ENCODE measurements around the gene MYH9. TPM values are rescaled to one million over a fixed set of nuclear protein-coding genes. Genes with fewer than 3 reads are reported as not detected.
A peak's percentile ranks its signal among the peaks of the same experiment; 100 is the strongest.

MYH9 gene
- total and polyA plus RNA-seq, 2 experiments from 2014 or later, result 58.4 to 233 TPM

DNA sequence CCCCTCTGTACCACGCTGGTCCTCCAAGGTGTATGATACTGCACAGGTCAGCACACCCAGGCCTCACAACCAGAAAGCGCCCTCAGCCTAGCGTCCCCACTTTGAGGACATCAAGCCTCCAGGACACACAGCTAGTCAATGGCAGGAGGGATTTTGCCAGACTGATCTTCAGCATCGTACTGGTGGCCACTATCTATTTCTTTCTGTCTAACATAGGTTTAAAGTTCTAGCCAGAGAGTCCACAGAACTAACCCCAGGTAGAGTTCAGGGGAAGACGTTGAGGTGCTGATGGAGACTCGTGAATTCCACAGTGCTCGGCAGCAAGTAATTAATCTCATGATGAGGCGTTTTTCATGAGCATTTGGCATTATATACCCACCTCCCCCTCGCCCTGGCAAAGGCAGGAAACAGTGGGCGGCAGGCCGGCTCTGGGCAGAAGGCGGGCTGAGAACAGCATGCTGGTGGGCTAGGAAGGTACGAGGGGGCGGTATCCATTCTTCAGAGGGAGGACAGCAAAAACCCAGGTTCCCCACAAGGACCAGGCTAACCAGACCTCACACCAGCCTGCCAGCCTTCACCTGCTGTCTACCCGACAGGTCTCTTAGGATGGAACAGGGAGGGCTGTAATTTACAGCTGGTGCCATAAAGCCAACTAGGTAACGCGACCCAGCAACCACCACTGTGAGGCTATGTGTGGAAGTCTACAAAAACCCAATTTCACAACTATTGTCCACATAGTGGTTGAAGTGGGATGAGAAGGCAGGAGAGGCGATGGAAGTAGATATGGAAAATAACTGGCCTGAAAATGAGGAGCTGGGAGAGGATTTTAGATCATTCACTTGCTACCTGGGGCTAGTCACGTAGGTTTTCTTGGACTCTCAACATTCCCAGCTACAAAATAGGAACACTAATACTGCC, 18.5 kb downstream of the MYH9 start:
- H2AFZ ChIP-seq, result no peak overlapping the region
- Mint-ChIP-seq H3K27ac (peak overlapping the region; percentile 95), H3K4me1 (peaks cover 85% of the 10 kb centered on the region), H3K9me3 (no peaks in the 10 kb centered on the region), H3K4me3 (peak overlapping the region; percentile 40; the same call in 1 of the 3 replicates), H3K36me3 (ENCODE audit: low read depth) (peaks cover 18% of the 10 kb centered on the region), H3K27me3 (ENCODE audit: insufficient read depth, low read depth, poor library complexity) (peaks cover 17% of the 10 kb centered on the region)
- DNase-seq (ENCODE audit: low spot score) (no peak), ATAC-seq (peak; percentile 11)
- H4K20me1 ChIP-seq (replicated peaks; ENCODE audit: insufficient read depth), result peaks cover 37% of the 10 kb centered on the region; the same call in 1 of the 2 replicates
- peak overlapping the region; percentile 68 for H3K4me2 ChIP-seq
- H3K27me3 ChIP-seq (ENCODE audit: insufficient read depth), result no peaks in the 10 kb centered on the region
- peak overlapping the region; percentile 98 for H3K27ac ChIP-seq (ENCODE audit: low read depth)
- peaks cover 94% of the 10 kb centered on the region for H3K4me1 ChIP-seq (ENCODE audit: insufficient read depth)
- H3K36me3 ChIP-seq (ENCODE audit: insufficient read depth), result 0 out of 2 replicates have a peak, but pooled peaks cover 5% of the 10 kb centered on the region
- H3K79me2 ChIP-seq (replicated peaks; ENCODE audit: insufficient read depth), result peaks cover 95% of the 10 kb centered on the region
- peak overlapping the region; percentile 36; the same call in 1 of the 2 replicates for H3K4me3 ChIP-seq
- H3K9me2 ChIP-seq (ENCODE audit: insufficient read depth), result no peaks in the 10 kb centered on the region
- H3F3A ChIP-seq (replicated peaks; ENCODE audit: low read depth), result peaks cover 31% of the 10 kb centered on the region
- TF ChIP-seq, protein P1, sequence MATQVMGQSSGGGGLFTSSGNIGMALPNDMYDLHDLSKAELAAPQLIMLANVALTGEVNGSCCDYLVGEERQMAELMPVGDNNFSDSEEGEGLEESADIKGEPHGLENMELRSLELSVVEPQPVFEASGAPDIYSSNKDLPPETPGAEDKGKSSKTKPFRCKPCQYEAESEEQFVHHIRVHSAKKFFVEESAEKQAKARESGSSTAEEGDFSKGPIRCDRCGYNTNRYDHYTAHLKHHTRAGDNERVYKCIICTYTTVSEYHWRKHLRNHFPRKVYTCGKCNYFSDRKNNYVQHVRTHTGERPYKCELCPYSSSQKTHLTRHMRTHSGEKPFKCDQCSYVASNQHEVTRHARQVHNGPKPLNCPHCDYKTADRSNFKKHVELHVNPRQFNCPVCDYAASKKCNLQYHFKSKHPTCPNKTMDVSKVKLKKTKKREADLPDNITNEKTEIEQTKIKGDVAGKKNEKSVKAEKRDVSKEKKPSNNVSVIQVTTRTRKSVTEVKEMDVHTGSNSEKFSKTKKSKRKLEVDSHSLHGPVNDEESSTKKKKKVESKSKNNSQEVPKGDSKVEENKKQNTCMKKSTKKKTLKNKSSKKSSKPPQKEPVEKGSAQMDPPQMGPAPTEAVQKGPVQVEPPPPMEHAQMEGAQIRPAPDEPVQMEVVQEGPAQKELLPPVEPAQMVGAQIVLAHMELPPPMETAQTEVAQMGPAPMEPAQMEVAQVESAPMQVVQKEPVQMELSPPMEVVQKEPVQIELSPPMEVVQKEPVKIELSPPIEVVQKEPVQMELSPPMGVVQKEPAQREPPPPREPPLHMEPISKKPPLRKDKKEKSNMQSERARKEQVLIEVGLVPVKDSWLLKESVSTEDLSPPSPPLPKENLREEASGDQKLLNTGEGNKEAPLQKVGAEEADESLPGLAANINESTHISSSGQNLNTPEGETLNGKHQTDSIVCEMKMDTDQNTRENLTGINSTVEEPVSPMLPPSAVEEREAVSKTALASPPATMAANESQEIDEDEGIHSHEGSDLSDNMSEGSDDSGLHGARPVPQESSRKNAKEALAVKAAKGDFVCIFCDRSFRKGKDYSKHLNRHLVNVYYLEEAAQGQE (IDR thresholded peaks at IDR 0.05; ENCODE audit: unreplicated experiment), result no peak
- TF ChIP-seq POLR2AphosphoS5 (IDR thresholded peaks at IDR 0.05; ENCODE audit: low read depth) (no peak), ZNF331 (CRISPR knock-in tag; IDR thresholded peaks at IDR 0.05; ENCODE audit: low read depth) (no peak), NANOG (IDR thresholded peaks at IDR 0.05; ENCODE audit: borderline replicate concordance) (no peak), EZH2phosphoT487 (IDR thresholded peaks at IDR 0.05; ENCODE audit: unreplicated experiment) (no peak)
- TF ChIP-seq, protein P2, sequence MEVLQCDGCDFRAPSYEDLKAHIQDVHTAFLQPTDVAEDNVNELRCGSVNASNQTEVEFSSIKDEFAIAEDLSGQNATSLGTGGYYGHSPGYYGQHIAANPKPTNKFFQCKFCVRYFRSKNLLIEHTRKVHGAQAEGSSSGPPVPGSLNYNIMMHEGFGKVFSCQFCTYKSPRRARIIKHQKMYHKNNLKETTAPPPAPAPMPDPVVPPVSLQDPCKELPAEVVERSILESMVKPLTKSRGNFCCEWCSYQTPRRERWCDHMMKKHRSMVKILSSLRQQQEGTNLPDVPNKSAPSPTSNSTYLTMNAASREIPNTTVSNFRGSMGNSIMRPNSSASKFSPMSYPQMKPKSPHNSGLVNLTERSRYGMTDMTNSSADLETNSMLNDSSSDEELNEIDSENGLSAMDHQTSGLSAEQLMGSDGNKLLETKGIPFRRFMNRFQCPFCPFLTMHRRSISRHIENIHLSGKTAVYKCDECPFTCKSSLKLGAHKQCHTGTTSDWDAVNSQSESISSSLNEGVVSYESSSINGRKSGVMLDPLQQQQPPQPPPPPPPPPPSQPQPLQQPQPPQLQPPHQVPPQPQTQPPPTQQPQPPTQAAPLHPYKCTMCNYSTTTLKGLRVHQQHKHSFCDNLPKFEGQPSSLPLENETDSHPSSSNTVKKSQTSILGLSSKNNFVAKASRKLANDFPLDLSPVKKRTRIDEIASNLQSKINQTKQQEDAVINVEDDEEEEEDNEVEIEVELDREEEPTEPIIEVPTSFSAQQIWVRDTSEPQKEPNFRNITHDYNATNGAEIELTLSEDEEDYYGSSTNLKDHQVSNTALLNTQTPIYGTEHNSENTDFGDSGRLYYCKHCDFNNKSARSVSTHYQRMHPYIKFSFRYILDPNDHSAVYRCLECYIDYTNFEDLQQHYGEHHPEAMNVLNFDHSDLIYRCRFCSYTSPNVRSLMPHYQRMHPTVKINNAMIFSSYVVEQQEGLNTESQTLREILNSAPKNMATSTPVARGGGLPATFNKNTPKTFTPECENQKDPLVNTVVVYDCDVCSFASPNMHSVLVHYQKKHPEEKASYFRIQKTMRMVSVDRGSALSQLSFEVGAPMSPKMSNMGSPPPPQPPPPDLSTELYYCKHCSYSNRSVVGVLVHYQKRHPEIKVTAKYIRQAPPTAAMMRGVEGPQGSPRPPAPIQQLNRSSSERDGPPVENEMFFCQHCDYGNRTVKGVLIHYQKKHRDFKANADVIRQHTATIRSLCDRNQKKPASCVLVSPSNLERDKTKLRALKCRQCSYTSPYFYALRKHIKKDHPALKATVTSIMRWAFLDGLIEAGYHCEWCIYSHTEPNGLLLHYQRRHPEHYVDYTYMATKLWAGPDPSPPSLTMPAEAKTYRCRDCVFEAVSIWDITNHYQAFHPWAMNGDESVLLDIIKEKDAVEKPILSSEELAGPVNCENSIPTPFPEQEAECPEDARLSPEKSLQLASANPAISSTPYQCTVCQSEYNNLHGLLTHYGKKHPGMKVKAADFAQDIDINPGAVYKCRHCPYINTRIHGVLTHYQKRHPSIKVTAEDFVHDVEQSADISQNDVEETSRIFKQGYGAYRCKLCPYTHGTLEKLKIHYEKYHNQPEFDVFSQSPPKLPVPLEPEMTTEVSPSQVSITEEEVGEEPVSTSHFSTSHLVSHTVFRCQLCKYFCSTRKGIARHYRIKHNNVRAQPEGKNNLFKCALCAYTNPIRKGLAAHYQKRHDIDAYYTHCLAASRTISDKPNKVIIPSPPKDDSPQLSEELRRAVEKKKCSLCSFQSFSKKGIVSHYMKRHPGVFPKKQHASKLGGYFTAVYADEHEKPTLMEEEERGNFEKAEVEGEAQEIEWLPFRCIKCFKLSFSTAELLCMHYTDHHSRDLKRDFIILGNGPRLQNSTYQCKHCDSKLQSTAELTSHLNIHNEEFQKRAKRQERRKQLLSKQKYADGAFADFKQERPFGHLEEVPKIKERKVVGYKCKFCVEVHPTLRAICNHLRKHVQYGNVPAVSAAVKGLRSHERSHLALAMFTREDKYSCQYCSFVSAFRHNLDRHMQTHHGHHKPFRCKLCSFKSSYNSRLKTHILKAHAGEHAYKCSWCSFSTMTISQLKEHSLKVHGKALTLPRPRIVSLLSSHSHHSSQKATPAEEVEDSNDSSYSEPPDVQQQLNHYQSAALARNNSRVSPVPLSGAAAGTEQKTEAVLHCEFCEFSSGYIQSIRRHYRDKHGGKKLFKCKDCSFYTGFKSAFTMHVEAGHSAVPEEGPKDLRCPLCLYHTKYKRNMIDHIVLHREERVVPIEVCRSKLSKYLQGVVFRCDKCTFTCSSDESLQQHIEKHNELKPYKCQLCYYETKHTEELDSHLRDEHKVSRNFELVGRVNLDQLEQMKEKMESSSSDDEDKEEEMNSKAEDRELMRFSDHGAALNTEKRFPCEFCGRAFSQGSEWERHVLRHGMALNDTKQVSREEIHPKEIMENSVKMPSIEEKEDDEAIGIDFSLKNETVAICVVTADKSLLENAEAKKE (CRISPR knock-in tag; IDR thresholded peaks at IDR 0.05), result no peak
- TF ChIP-seq, protein P3, sequence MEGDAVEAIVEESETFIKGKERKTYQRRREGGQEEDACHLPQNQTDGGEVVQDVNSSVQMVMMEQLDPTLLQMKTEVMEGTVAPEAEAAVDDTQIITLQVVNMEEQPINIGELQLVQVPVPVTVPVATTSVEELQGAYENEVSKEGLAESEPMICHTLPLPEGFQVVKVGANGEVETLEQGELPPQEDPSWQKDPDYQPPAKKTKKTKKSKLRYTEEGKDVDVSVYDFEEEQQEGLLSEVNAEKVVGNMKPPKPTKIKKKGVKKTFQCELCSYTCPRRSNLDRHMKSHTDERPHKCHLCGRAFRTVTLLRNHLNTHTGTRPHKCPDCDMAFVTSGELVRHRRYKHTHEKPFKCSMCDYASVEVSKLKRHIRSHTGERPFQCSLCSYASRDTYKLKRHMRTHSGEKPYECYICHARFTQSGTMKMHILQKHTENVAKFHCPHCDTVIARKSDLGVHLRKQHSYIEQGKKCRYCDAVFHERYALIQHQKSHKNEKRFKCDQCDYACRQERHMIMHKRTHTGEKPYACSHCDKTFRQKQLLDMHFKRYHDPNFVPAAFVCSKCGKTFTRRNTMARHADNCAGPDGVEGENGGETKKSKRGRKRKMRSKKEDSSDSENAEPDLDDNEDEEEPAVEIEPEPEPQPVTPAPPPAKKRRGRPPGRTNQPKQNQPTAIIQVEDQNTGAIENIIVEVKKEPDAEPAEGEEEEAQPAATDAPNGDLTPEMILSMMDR (conservative IDR thresholded peaks at IDR 0.05; ENCODE audit: low read depth in 2 of 2), result no peak
